Mesendoderm (in vitro differentiated cells): ENCODE measurements around the gene WNT8B.

Experiments used
- DNase-seq: peaks from one replicate; pipeline ENCODE4 v3.0.0; 2013
- H2AK5ac ChIP-seq: 2 replicates; pipeline ENCODE4 v1.6.1; 2013; ENCODE audit warnings: low read length, inconsistent platforms
- H2BK120ac ChIP-seq: 2 replicates; pipeline ENCODE4 v1.6.1; 2013; ENCODE audit warnings: low read depth, mild to moderate bottlenecking, low read length, moderate library complexity, mixed read lengths
- H2BK15ac ChIP-seq: replicated peaks from 2 replicates; pipeline ENCODE4 v1.6.1; 2013; ENCODE audit warnings: low read depth, mild to moderate bottlenecking, moderate library complexity
- H2BK5ac ChIP-seq: 2 replicates; pipeline ENCODE4 v1.6.1; 2013; ENCODE audit warnings: low read length, inconsistent platforms
- H3K18ac ChIP-seq: 2 replicates; pipeline ENCODE4 v1.6.1; 2013; ENCODE audit warnings: mild to moderate bottlenecking, low read length, mixed read lengths
- H3K23ac ChIP-seq: one replicate; pipeline ENCODE4 v1.6.1; 2013; ENCODE audit warnings: low read length
- H3K27ac ChIP-seq: 2 replicates; pipeline ENCODE4 v1.5.1; 2013; ENCODE audit warnings: low read depth, mild to moderate bottlenecking, inconsistent platforms, low read length, moderate library complexity
- H3K27me3 ChIP-seq: 2 replicates; pipeline ENCODE4 v1.6.1; 2013; ENCODE audit warnings: low read length, control low read depth, mild to moderate bottlenecking, inconsistent platforms; ENCODE audit not compliant: insufficient read depth, poor library complexity
- H3K36me3 ChIP-seq: 2 replicates; pipeline ENCODE4 v1.6.1; 2013; ENCODE audit warnings: low read length, inconsistent platforms; ENCODE audit not compliant: control insufficient read depth, insufficient read depth
- H3K4ac ChIP-seq: one replicate; pipeline ENCODE4 v1.6.1; 2013; ENCODE audit warnings: low read depth, mild to moderate bottlenecking, low read length, moderate library complexity
- H3K4me1 ChIP-seq: 2 replicates; pipeline ENCODE4 v1.6.1; 2013; ENCODE audit warnings: low read depth, low read length, inconsistent platforms; ENCODE audit not compliant: control insufficient read depth
- H3K4me2 ChIP-seq: 2 replicates; pipeline ENCODE4 v1.6.1; 2013; ENCODE audit warnings: low read length
- H3K4me3 ChIP-seq: 2 replicates; pipeline ENCODE4 v1.5.1; 2013; ENCODE audit warnings: mild to moderate bottlenecking, low read length
- H3K56ac ChIP-seq: one replicate; pipeline ENCODE4 v1.6.1; 2013; ENCODE audit warnings: low read length
- H3K79me1 ChIP-seq: 2 replicates; pipeline ENCODE4 v1.6.1; 2013; ENCODE audit warnings: low read length, inconsistent platforms
- H3K79me2 ChIP-seq: 2 replicates; pipeline ENCODE4 v1.6.1; 2013; ENCODE audit warnings: mild to moderate bottlenecking, low read length; ENCODE audit not compliant: control insufficient read depth, insufficient read depth
- H3K9ac ChIP-seq: 2 replicates; pipeline ENCODE4 v1.6.1; 2013; ENCODE audit warnings: low read length, inconsistent platforms
- H4K5ac ChIP-seq: one replicate; pipeline ENCODE4 v1.6.1; 2013; ENCODE audit warnings: low read length
- H4K8ac ChIP-seq: one replicate; pipeline ENCODE4 v1.6.1; 2013; ENCODE audit warnings: low read depth, mild to moderate bottlenecking, control low read depth, low read length, moderate library complexity
- WGBS: extraction: QIAGEN DNeasy Blood & Tissue Kit; methylation state at CpG from one replicate; pipeline ENCODE4 v1.1.7; 2013; ENCODE audit warnings: low lambda C conversion rate, missing lambda C conversion rate; ENCODE audit not compliant: insufficient coverage; ENCODE audit errors: extremely low coverage; 5-methylcytosine and 5-hydroxymethylcytosine counted together

WNT8B gene

GRCh38 chr10:100528921-100529474 lies 66.2 kb downstream of the WNT8B start:
- Histone ChIP-seq H3K4me2 (peak overlapping the region; percentile 84), H3K36me3 (peaks cover 8% of the 10 kb centered on the region), H3K79me2 (peaks cover 3% of the 10 kb centered on the region), H3K18ac (peak overlapping the region; percentile 20), H2AK5ac (no peak overlapping the region), H3K23ac (no peak overlapping the region), H3K56ac (peak overlapping the region; percentile 100), H3K27ac (no peak overlapping the region), H3K79me1 (peaks cover 4% of the 10 kb centered on the region), H3K4ac (no peak overlapping the region), H2BK120ac (no peak overlapping the region), H4K8ac (no peak overlapping the region), H2BK15ac (no peak overlapping the region), H2BK5ac (no peak overlapping the region), H3K4me1 (peaks cover 2% of the 10 kb centered on the region), H3K4me3 (peak overlapping the region; percentile 99), H4K5ac (no peak overlapping the region), H3K9ac (peak overlapping the region; percentile 98), H3K27me3 (no peaks in the 10 kb centered on the region)
- DNase-seq = peak; percentile 14
- no CpG with 5 or more reads among the region's 18 CpGs for WGBS

DNA sequence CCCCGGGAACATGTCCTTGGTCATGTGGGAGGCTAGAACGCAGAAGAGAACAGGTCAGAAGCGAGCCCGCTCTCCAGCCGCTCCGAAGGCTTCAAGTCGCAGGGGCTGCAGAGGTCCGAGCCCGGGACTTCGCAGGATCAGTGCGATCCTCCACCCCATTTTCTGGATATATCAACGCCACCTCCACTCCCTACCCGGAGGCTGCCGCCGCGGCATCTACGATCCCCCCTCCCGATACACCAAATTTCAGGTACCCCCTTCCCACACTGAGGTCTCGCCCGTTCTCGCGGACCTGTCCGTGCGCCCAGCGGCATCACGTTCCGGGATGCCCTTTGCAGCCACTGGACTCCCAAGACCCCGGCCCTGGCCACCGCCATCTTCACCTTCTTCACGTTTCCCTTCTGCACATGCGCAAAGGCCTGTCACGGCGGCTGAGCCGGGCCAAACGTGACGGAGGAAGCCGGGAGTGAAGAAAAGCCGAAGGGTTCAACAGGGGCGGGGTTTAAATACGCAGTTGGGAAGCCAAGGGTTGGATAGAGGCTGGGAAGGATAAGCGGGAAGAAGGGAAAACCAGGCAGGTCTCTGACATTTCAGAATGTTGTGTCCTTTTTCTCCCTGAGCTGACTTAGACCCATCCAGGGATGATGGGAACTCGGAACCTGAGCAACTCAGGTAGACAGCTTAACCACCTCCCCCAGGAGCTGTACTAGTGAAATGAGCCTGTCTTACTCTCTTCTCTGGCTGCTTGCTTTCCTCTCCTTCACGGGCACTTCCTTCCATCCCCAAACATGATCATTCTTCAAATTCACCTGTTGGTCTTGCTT lies 66.9 kb downstream of the WNT8B start, which contains the start of gene NDUFB8:
Gene NDUFB8, minus strand, starts transcription at position 397 of the 824 bp plus-strand sequence. Its CDS starts 20 bp downstream, at position 377.
- peak; percentile 89 for DNase-seq
- peaks cover 3% of the 10 kb centered on the region for H3K79me2 ChIP-seq
- peak within 1 kb of the TSS; percentile 84 for H3K4me2 ChIP-seq
- WGBS = no CpG with 5 or more reads among the region's 43 CpGs
- peak within 1 kb of the TSS; percentile 76 for H2BK5ac ChIP-seq
- peak within 1 kb of the TSS; percentile 99 for H3K4me3 ChIP-seq
- peak within 1 kb of the TSS; percentile 58 for H4K8ac ChIP-seq
- H3K18ac ChIP-seq = peak within 1 kb of the TSS; percentile 20
- H3K4me1 ChIP-seq = peaks cover 2% of the 10 kb centered on the region
- no peak within 1 kb of the TSS for H4K5ac ChIP-seq
- no peaks in the 10 kb centered on the region for H3K27me3 ChIP-seq
- H2BK120ac ChIP-seq = no peak within 1 kb of the TSS
- no peak within 1 kb of the TSS for H2AK5ac ChIP-seq
- H3K27ac ChIP-seq = no peak within 1 kb of the TSS
- H2BK15ac ChIP-seq = no peak within 1 kb of the TSS
- peak within 1 kb of the TSS; percentile 98 for H3K9ac ChIP-seq
- no peak within 1 kb of the TSS for H3K4ac ChIP-seq
- H3K36me3 ChIP-seq = peaks cover 8% of the 10 kb centered on the region
- H3K79me1 ChIP-seq = peaks cover 4% of the 10 kb centered on the region
- peak within 1 kb of the TSS; percentile 100 for H3K56ac ChIP-seq
- H3K23ac ChIP-seq = no peak within 1 kb of the TSS

DNA sequence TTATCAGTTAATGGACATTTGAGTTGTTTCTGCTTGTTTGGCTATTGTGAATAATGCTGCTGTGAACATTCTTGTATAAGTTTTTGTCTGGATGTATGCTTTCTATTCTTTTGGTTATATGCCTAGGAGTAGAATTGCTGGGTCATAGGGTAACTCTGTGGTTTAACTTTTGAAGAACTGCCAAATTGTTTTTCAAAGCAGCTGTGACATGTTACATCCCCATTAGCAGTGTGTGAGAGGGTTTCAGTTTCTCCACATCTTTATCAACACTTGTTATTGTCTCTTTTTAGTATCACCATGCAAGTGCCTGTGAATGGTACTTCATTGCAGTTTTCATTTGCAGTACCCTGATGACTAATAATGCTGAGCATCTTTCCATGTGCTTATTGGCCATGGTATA lies 69.0 kb downstream of the WNT8B start:
- H3K4me2 ChIP-seq = no peak overlapping the region
- DNase-seq = no peak
- peaks cover 2% of the 10 kb centered on the region for H3K27me3 ChIP-seq
- no peak overlapping the region for H4K5ac ChIP-seq
- no peak overlapping the region for H2BK15ac ChIP-seq
- H3K4me3 ChIP-seq = no peak overlapping the region
- no peak overlapping the region for H2BK5ac ChIP-seq
- no peak overlapping the region for H3K18ac ChIP-seq
- H3K9ac ChIP-seq = no peak overlapping the region
- H4K8ac ChIP-seq = no peak overlapping the region
- H3K36me3 ChIP-seq = peaks cover under 1% of the 10 kb centered on the region
- peaks cover 8% of the 10 kb centered on the region for H3K4me1 ChIP-seq
- no peak overlapping the region for H3K23ac ChIP-seq
- H2BK120ac ChIP-seq = no peak overlapping the region
- no peak overlapping the region for H3K27ac ChIP-seq
- no peak overlapping the region for H2AK5ac ChIP-seq
- no peak overlapping the region for H3K4ac ChIP-seq
- peaks cover 11% of the 10 kb centered on the region for H3K79me2 ChIP-seq
- H3K79me1 ChIP-seq = peaks cover 10% of the 10 kb centered on the region
- H3K56ac ChIP-seq = no peak overlapping the region
